NCI-H1048 (cell line): ENCODE data around the gene HMX2.

Experiments used
- DNase-seq: peaks from one replicate; lab custom pipeline; 2025; lab: John Stamatoyannopoulos, UW

The HMX2 gene

GRCh38 chr10:123139165-123139520 lies 8.8 kb upstream of the HMX2 start:
- DNase-seq = no peak

DNA sequence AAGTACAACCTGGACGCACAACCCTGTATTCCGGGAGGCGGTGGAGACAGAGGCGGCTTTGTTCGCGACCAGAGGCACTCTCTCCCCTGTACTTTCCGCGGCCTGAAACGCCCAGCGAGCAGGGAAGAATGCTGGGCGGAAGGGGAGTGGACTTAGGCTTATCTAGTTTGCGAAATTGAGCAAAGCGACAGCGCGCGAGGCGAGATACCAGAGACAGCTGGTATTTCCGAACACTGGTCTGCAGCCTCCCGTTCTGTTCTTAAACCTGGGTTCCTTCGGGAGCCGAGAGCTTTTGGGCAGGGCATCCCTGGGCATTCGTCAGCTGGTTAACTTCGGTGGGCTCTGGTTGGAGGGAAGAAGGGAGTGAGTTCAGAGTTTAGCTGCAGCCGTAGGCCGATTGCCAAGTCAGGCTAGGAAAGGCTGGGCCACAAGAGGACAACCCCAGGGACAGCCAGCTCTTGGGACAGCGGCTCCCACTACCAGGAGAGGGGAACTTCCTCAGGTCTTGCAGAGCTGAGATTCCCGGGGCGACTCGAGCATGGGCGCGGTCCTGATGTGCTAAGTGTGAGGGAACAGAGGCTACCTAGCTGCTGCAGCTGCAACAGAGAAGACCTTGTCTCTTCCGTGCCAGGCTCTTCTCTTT lies 8.3 kb upstream of the HMX2 start:
- DNase-seq = peak; percentile 83

DNA sequence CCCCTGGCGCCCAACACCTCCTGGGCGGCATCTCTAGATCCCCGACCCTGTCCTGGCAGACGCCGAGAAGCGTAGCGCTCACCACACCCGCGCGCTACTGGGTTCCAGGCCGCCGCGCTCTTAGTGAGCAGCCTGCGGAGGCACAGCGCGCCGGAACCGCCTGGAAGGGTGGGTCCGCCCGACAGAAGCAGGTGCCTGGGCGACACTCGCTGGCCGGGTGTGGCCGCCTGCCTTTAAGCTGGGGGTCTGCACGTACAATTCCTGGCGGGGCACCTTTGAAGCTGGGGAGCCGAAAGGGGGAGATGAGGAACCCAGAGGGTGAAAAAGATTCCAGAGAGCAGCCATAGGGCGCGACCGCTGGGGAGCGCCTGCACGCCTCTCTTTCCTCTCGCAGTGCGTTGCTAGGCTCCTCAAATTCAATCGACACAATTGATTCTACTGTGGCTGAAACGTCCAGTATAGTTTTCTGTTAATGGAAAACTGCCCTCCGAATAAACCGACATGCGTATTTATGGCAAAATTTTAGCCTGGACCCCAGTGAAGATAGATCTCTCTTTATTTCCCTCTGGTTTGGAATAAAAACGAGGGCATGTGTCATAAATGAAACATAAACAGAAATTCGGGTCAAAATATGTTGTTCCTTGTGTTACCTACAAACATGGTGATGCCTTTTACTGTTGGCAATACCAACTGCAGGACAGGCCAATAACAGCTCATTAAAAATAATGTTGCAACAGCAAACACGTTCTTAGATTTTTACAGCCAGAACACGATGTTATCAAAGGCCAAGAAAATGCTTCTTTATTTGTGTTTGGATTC lies 7.6 kb upstream of the HMX2 start:
- no peak for DNase-seq

- no peak for DNase-seq
Measured at GRCh38 chr10:123140983-123141390, 6.9 kb upstream of the HMX2 start.

DNA sequence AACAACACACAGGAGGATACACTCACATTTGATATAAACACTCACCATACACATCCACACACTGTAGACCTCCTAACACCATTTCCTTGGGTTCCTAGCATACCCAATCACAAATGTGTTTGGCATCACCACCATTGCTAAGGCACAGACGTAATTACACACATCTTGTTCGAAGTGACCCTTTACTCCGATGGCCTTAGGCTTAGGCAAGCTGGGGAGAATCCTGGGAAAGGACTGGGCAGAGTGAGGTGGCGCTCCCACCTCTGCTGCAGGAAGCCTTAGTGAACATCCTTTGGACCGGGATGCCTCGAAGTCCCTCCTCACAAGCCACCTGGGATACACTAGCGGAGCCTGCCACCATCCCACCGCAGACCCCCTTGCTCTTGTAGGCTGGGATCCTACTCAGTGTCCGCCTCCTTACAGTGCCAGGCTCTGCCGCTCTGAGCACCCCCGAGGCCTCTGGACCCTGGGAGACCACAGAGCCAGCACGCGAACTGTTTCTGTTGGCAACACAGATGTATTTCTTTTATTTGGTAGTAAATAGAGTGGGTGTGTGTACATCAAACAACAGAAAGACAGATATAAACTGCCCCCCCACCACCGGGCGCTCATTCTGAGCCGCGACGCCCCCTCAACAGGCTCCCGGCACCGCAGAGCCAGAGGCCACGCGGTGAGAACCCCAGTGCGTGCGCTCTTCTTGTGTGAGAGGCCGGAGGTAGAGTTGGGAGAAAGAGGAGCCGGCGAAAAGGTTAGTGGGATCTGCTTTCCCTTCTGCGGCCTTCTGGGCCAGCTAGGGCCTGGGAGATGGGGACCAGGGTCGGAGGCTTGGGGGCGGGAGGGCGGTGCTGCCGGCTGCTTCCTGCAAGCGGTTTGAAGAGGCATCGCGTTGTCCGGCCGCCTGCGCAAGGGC lies 5.9 kb upstream of the HMX2 start:
- DNase-seq = no peak

DNA sequence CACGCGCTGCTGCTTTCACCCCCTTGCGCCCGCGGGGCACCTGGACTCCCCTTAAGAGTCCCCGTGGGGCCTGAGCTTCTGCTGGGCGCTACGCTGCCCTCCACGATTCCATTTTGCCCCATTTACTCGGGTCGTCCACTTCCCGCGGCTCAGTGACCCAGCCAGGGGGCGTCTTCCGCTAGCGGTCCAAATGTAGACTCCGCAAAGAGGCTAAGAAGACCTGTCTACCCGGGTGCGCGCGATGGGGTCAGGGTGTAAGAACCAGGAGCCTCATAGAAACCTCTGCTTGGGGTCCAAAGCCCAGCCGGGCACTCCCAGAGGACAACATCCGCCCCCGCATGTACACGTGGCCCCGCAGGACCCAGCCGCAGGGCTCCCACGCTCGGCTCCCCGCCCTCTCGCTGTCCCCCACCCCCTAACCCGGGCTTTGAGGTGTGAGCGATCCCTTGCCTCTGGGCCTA lies 5.2 kb upstream of the HMX2 start:
- no peak for DNase-seq

GRCh38 chr10:123143162-123143824 lies 4.6 kb upstream of the HMX2 start:
- no peak for DNase-seq

- no peak for DNase-seq
Measured at GRCh38 chr10:123143825-123144168, 4.1 kb upstream of the HMX2 start.

DNA sequence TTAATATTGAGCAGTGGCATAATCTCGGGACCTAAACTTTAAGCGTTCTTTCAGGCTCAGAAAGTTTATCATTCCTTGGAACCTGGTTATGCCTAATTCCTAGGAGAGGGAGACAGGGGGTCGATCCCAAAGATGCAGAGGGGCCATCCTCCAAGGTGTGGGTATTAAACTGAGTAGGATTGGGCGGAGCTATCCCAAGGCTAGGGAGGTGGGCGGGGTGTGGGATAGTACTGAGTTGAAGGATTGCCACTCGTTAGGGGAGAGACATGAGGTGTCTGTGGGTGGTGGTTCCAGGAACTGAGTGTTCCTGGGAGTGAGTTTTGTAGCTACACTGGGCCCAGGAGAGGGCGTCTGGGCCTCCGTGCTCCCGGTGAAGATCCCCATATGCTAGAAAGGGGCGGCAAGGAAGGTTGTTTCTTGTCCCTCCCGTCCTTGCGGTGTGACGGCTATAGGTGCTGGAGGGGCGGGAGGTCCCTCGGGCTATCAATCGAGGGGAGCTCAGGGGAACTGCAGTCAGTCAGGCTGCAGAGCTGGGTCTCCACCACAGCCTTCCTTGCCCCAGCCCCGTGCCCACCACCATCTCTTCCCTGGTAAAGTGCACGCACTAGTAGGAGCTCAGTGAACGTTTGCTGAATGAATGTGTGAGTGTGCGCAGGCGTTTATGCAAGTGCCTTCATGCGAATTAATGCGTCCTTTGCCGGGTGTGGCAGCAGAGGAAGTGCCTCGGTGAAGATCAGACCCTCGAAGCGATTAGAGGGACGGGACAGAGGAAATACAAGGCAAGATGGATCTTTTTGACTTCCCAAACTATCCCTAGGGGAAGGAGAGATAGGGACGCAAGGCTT lies 3.0 kb upstream of the HMX2 start:
- no peak for DNase-seq

GRCh38 chr10:123145542-123146012 lies 2.4 kb upstream of the HMX2 start:
- DNase-seq = no peak

DNA sequence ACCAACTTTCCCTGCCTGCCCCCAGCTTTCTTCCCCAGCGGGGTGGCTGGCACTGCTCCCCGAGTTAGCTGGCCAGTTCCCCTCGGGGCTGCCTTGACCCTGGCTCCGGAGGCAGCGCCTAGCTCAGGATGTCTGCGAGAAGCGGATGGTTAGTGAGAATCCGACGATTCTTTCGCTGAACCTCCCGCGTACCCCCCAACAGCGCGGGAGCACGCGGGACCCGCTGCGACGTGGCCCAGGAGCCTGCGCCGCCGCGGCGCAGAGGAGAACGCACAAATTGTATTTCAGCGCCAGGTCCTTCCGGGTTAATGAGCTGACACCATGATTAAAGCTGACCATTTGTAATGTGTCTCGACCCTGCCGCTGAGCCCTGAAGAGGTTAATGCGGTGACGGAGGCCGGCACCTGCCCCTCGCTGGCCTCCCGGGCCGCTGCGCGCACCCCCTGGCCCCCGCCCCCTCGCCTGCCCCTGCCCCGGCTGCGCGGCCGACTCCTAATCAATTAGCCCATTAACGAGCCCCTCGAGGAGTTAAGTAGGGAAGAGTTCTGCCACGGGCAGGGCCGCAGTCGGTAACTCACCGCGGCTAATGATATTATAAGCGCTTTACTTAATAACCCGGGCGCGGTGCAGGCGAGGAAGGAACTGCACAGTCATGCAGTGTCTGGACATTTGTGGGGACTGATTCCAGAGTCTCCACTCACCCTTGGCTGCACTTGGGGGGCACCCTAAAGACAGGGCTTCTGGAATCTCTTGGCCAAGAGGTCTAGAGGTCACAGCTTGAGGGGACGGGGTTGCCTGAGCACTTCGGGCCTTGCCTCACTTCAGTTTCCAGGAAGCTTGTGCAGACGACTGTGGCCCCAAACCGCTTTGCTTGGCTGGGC lies 1.7 kb upstream of the HMX2 start:
- DNase-seq = no peak

- DNase-seq = no peak
Measured at GRCh38 chr10:123146894-123147634, 872 bp upstream of the HMX2 start.

GRCh38 chr10:123148414-123149161 lies 652 bp downstream of the HMX2 start:
- no peak for DNase-seq

DNA sequence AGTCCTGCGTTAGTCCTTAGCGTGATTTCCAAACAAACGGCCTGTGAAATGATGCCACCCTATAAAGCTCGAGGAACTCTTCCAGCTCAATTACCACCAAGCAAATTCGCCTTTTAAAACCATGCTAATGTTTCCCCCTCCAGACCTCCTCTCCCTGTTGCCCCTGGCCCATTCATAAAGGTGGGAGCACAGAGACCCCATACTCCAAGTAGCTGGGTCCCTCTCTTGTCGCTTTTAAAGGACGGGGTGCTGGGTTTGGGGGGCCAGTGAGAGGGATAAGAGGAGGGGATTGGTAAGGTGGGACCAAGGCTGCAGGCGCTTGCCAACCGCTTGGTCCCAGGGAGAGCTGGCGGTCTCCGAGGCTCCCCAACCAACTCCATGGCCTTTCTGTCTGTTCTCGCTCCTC lies 1.2 kb downstream of the HMX2 start:
- no peak for DNase-seq

DNA sequence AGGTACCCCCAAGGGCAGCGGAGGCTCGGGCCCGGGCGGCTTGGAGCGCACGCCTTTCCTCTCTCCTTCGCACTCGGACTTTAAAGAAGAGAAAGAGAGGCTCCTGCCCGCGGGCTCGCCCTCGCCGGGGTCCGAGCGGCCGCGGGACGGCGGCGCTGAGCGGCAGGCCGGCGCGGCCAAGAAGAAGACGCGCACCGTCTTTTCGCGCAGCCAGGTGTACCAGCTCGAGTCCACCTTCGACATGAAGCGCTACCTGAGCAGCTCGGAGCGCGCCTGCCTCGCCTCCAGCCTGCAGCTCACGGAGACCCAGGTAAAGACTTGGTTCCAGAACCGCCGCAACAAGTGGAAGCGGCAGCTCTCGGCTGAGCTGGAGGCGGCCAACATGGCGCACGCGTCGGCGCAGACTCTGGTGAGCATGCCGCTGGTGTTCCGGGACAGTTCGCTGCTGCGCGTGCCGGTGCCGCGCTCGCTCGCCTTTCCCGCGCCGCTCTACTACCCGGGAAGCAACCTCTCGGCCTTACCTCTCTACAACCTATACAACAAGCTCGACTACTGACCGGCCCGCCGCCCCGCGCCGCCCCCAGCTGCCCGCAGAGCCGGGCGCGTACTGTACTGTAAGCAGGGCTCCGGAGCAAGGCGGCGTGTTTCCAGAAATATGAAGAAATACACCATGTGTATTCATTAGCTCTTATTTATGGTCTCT lies 1.8 kb downstream of the HMX2 start:
- DNase-seq = no peak

DNA sequence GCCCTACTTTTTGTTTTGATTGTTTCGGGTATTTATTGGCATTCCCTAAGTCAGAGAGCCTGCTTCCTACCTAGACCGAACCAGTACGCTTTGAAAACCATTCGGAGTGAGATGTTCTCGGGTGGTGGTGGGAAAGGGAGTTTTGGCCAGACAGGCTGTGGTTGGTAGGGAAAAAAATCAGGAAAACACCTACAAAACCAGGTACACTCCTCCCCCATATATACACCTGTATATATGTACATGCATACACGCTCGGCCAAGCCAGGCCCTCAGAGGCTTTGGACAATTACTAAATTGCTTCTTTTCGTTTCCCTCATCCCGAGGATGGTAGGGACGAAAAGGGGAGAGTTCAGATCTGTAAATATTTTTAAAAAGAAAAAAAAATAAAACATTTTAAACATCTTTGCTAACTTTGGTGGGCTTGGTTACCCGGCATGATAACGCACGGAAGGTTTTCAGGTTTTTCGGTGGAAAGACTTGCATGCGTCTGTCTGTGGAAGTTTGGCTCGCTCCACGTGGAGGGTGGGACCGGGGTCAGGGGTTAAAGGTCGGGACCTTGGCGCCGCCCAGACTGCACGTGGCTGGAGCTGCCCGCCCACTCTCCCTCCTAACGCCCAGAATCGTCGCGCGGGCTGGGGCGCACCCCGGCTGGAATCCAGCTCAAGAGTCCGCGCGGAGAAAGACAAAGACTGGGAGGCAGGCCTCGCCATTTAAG lies 2.5 kb downstream of the HMX2 start:
- DNase-seq = no peak

GRCh38 chr10:123150986-123151736 lies 3.2 kb downstream of the HMX2 start:
- DNase-seq = peak; percentile 59
